ENCODE data around the gene PCCA.

PCCA gene

GRCh38 chr13:100409132-100409531 is 320.2 kb downstream of the PCCA start:
- H3K9me3 ChIP-seq (ENCODE audit: control insufficient read depth, insufficient read depth, low read depth, low read length), result peaks cover 45% of the 10 kb centered on the region
- peaks cover 28% of the 10 kb centered on the region for H3K36me3 ChIP-seq (ENCODE audit: control insufficient read depth, insufficient read depth, low read length)
- H3K27me3 ChIP-seq (ENCODE audit: control insufficient read depth, insufficient read depth, low read length), result no peaks in the 10 kb centered on the region
- H3K27ac ChIP-seq (ENCODE audit: low read depth, low read length), result no peak overlapping the region
- no peaks in the 10 kb centered on the region for H3K4me1 ChIP-seq (ENCODE audit: control insufficient read depth, insufficient read depth, low read length)
- no peak overlapping the region for H3K9ac ChIP-seq (ENCODE audit: low read length)
- no peak overlapping the region for H3K4me3 ChIP-seq (ENCODE audit: low read depth, low read length)

- H3K4me1 ChIP-seq (ENCODE audit: control insufficient read depth, insufficient read depth, low read length), result no peaks in the 10 kb centered on the region
- no peak overlapping the region for H3K9ac ChIP-seq (ENCODE audit: low read length)
- H3K36me3 ChIP-seq (ENCODE audit: control insufficient read depth, insufficient read depth, low read length), result no peaks in the 10 kb centered on the region; the same call in 1 of the 2 replicates
- no peak overlapping the region for H3K27ac ChIP-seq (ENCODE audit: low read depth, low read length)
- H3K4me3 ChIP-seq (ENCODE audit: low read depth, low read length), result no peak overlapping the region
- H3K9me3 ChIP-seq (ENCODE audit: control insufficient read depth, insufficient read depth, low read depth, low read length), result no peaks in the 10 kb centered on the region
- no peaks in the 10 kb centered on the region for H3K27me3 ChIP-seq (ENCODE audit: control insufficient read depth, insufficient read depth, low read length)
These were observed 334.5 kb downstream of the PCCA start for GRCh38 chr13:100423375-100423774.

GRCh38 chr13:100428986-100429385 is 340.1 kb downstream of the PCCA start:
- Histone ChIP-seq H3K27ac (ENCODE audit: low read depth, low read length) (no peak overlapping the region), H3K4me1 (ENCODE audit: control insufficient read depth, insufficient read depth, low read length) (peaks cover 4% of the 10 kb centered on the region; the same call in 1 of the 2 replicates), H3K36me3 (ENCODE audit: control insufficient read depth, insufficient read depth, low read length) (peaks cover 5% of the 10 kb centered on the region; the same call in 1 of the 2 replicates), H3K9me3 (ENCODE audit: control insufficient read depth, insufficient read depth, low read depth, low read length) (no peaks in the 10 kb centered on the region; the same call in 1 of the 2 replicates), H3K4me3 (ENCODE audit: low read depth, low read length) (no peak overlapping the region), H3K27me3 (ENCODE audit: control insufficient read depth, insufficient read depth, low read length) (no peaks in the 10 kb centered on the region), H3K9ac (ENCODE audit: low read length) (no peak overlapping the region)

- no peak overlapping the region for H3K27ac ChIP-seq (ENCODE audit: low read depth, low read length)
- H3K9me3 ChIP-seq (ENCODE audit: control insufficient read depth, insufficient read depth, low read depth, low read length), result no peaks in the 10 kb centered on the region; the same call in 1 of the 2 replicates
- no peak overlapping the region for H3K9ac ChIP-seq (ENCODE audit: low read length)
- peaks cover 4% of the 10 kb centered on the region for H3K4me1 ChIP-seq (ENCODE audit: control insufficient read depth, insufficient read depth, low read length)
- no peaks in the 10 kb centered on the region for H3K27me3 ChIP-seq (ENCODE audit: control insufficient read depth, insufficient read depth, low read length)
- H3K36me3 ChIP-seq (ENCODE audit: control insufficient read depth, insufficient read depth, low read length), result peaks cover 5% of the 10 kb centered on the region; the same call in 1 of the 2 replicates
- no peak overlapping the region for H3K4me3 ChIP-seq (ENCODE audit: low read depth, low read length)
These were observed 343.7 kb downstream of the PCCA start for GRCh38 chr13:100432611-100433010.

GRCh38 chr13:100433475-100433874 is 344.6 kb downstream of the PCCA start:
- no peak overlapping the region for H3K27ac ChIP-seq (ENCODE audit: low read depth, low read length)
- peaks cover 5% of the 10 kb centered on the region; the same call in 1 of the 2 replicates for H3K36me3 ChIP-seq (ENCODE audit: control insufficient read depth, insufficient read depth, low read length)
- peaks cover 7% of the 10 kb centered on the region for H3K4me1 ChIP-seq (ENCODE audit: control insufficient read depth, insufficient read depth, low read length)
- no peaks in the 10 kb centered on the region for H3K27me3 ChIP-seq (ENCODE audit: control insufficient read depth, insufficient read depth, low read length)
- H3K4me3 ChIP-seq (ENCODE audit: low read depth, low read length), result no peak overlapping the region
- H3K9ac ChIP-seq (ENCODE audit: low read length), result no peak overlapping the region
- no peaks in the 10 kb centered on the region; the same call in 1 of the 2 replicates for H3K9me3 ChIP-seq (ENCODE audit: control insufficient read depth, insufficient read depth, low read depth, low read length)

GRCh38 chr13:100434010-100434763 is 345.3 kb downstream of the PCCA start:
- Histone ChIP-seq H3K4me1 (ENCODE audit: control insufficient read depth, insufficient read depth, low read length) (peaks cover 14% of the 10 kb centered on the region), H3K4me3 (ENCODE audit: low read depth, low read length) (no peak overlapping the region), H3K27ac (ENCODE audit: low read depth, low read length) (no peak overlapping the region), H3K9ac (ENCODE audit: low read length) (no peak overlapping the region), H3K9me3 (ENCODE audit: control insufficient read depth, insufficient read depth, low read depth, low read length) (no peaks in the 10 kb centered on the region; the same call in 1 of the 2 replicates), H3K27me3 (ENCODE audit: control insufficient read depth, insufficient read depth, low read length) (no peaks in the 10 kb centered on the region), H3K36me3 (ENCODE audit: control insufficient read depth, insufficient read depth, low read length) (peaks cover 5% of the 10 kb centered on the region; the same call in 1 of the 2 replicates)

- H3K9me3 ChIP-seq (ENCODE audit: control insufficient read depth, insufficient read depth, low read depth, low read length), result no peaks in the 10 kb centered on the region; the same call in 1 of the 2 replicates
- no peaks in the 10 kb centered on the region for H3K36me3 ChIP-seq (ENCODE audit: control insufficient read depth, insufficient read depth, low read length)
- no peak overlapping the region for H3K27ac ChIP-seq (ENCODE audit: low read depth, low read length)
- peaks cover 26% of the 10 kb centered on the region for H3K4me1 ChIP-seq (ENCODE audit: control insufficient read depth, insufficient read depth, low read length)
- no peak overlapping the region for H3K9ac ChIP-seq (ENCODE audit: low read length)
- H3K4me3 ChIP-seq (ENCODE audit: low read depth, low read length), result no peak overlapping the region
- no peaks in the 10 kb centered on the region for H3K27me3 ChIP-seq (ENCODE audit: control insufficient read depth, insufficient read depth, low read length)
These were observed 347.2 kb downstream of the PCCA start for GRCh38 chr13:100436099-100436498.

GRCh38 chr13:100438059-100438788 is 349.3 kb downstream of the PCCA start:
- Histone ChIP-seq H3K9ac (ENCODE audit: low read length) (no peak overlapping the region), H3K27me3 (ENCODE audit: control insufficient read depth, insufficient read depth, low read length) (no peaks in the 10 kb centered on the region), H3K4me3 (ENCODE audit: low read depth, low read length) (no peak overlapping the region), H3K36me3 (ENCODE audit: control insufficient read depth, insufficient read depth, low read length) (no peaks in the 10 kb centered on the region), H3K27ac (ENCODE audit: low read depth, low read length) (no peak overlapping the region), H3K4me1 (ENCODE audit: control insufficient read depth, insufficient read depth, low read length) (peaks cover 31% of the 10 kb centered on the region), H3K9me3 (ENCODE audit: control insufficient read depth, insufficient read depth, low read depth, low read length) (no peaks in the 10 kb centered on the region)

GRCh38 chr13:100439247-100439970 is 350.5 kb downstream of the PCCA start:
- no peaks in the 10 kb centered on the region for H3K27me3 ChIP-seq (ENCODE audit: control insufficient read depth, insufficient read depth, low read length)
- peak overlapping the region; percentile 50; the same call in 1 of the 2 replicates for H3K27ac ChIP-seq (ENCODE audit: low read depth, low read length)
- no peaks in the 10 kb centered on the region for H3K9me3 ChIP-seq (ENCODE audit: control insufficient read depth, insufficient read depth, low read depth, low read length)
- no peak overlapping the region for H3K9ac ChIP-seq (ENCODE audit: low read length)
- H3K4me3 ChIP-seq (ENCODE audit: low read depth, low read length), result no peak overlapping the region
- H3K4me1 ChIP-seq (ENCODE audit: control insufficient read depth, insufficient read depth, low read length), result peaks cover 27% of the 10 kb centered on the region
- H3K36me3 ChIP-seq (ENCODE audit: control insufficient read depth, insufficient read depth, low read length), result no peaks in the 10 kb centered on the region

GRCh38 chr13:100440751-100441425 is 352.0 kb downstream of the PCCA start:
- H3K9me3 ChIP-seq (ENCODE audit: control insufficient read depth, insufficient read depth, low read depth, low read length), result no peaks in the 10 kb centered on the region
- H3K27me3 ChIP-seq (ENCODE audit: control insufficient read depth, insufficient read depth, low read length), result no peaks in the 10 kb centered on the region
- peaks cover 27% of the 10 kb centered on the region for H3K4me1 ChIP-seq (ENCODE audit: control insufficient read depth, insufficient read depth, low read length)
- no peak overlapping the region for H3K4me3 ChIP-seq (ENCODE audit: low read depth, low read length)
- no peaks in the 10 kb centered on the region for H3K36me3 ChIP-seq (ENCODE audit: control insufficient read depth, insufficient read depth, low read length)
- 0 out of 2 replicates have a peak overlapping the region, but pooled peaks have one; percentile 39 for H3K27ac ChIP-seq (ENCODE audit: low read depth, low read length)
- H3K9ac ChIP-seq (ENCODE audit: low read length), result no peak overlapping the region
